Activated T-cell treated with anti-CD3 and anti-CD28 coated beads for 24 hours (primary cell): ENCODE measurements around the gene CD81.
A peak's percentile ranks its signal among the peaks of the same experiment; 100 is the strongest.

Source experiments
- DNase-seq: peaks from one replicate; pipeline ENCODE4 v3.0.0-alpha.2; 2020; ENCODE audit warnings: low read depth

Gene CD81

GRCh38 chr11:2421226-2421994 is 44.3 kb downstream of the CD81 start:
- no peak for DNase-seq

GRCh38 chr11:2421996-2422395 is 44.9 kb downstream of the CD81 start:
- DNase-seq = no peak

GRCh38 chr11:2422461-2423156 is 45.5 kb downstream of the CD81 start:
- DNase-seq = no peak

- no peak for DNase-seq
Measured at GRCh38 chr11:2423157-2424025, 46.3 kb downstream of the CD81 start.

GRCh38 chr11:2424811-2425495 is 47.8 kb downstream of the CD81 start:
- DNase-seq = no peak

- no peak for DNase-seq
Measured at GRCh38 chr11:2425506-2425905, 48.4 kb downstream of the CD81 start.

GRCh38 chr11:2426221-2426620 is 49.1 kb downstream of the CD81 start:
- no peak for DNase-seq

- DNase-seq = no peak
Measured at GRCh38 chr11:2426826-2427521, 49.9 kb downstream of the CD81 start.

GRCh38 chr11:2427721-2428321 is 50.7 kb downstream of the CD81 start:
- DNase-seq = no peak

- DNase-seq = peak; percentile 79
Measured at GRCh38 chr11:2428322-2428795, 51.2 kb downstream of the CD81 start.

- DNase-seq = no peak
Measured at GRCh38 chr11:2431395-2431794, 54.3 kb downstream of the CD81 start.

- DNase-seq = no peak
Measured at GRCh38 chr11:2432171-2432621, 55.1 kb downstream of the CD81 start.

- no peak for DNase-seq
Measured at GRCh38 chr11:2432628-2433071, 55.5 kb downstream of the CD81 start.

GRCh38 chr11:2433106-2433925 is 56.2 kb downstream of the CD81 start:
- DNase-seq = no peak

- DNase-seq = no peak
Measured at GRCh38 chr11:2434008-2434407, 56.9 kb downstream of the CD81 start.

GRCh38 chr11:2434506-2435255 is 57.6 kb downstream of the CD81 start:
- no peak for DNase-seq

- no peak for DNase-seq
Measured at GRCh38 chr11:2435288-2436012, 58.3 kb downstream of the CD81 start.

GRCh38 chr11:2436013-2436520 is 59.0 kb downstream of the CD81 start:
- DNase-seq = no peak
